GM13977 (cell line): ENCODE measurements around the gene CCDC184.
"Not testable (repeated sequence)": the region's sequence is repeated elsewhere in the genome, so short reads cannot be mapped to it uniquely, and the experiment has no call there.

Experiments used
- DNase-seq: peaks from one replicate; pipeline ENCODE4 v3.0.0; 2012; ENCODE audit warnings: low spot score
- CTCF ChIP-seq: IDR thresholded peaks from 2 replicates; pipeline ENCODE4 v1.5.1; 2012; ENCODE audit warnings: mild to moderate bottlenecking, control low read depth; ENCODE audit not compliant: insufficient read depth; ENCODE audit errors: extremely low read depth, missing control alignments
- in situ Hi-C: fragments of 300-500 bp; cut with MboI; formaldehyde crosslinking; loops from one replicate; pipeline ENCODE4 v1.12.0; 2022; ENCODE audit warnings: low sequenced_read_pairs, low pct_unique_long_range_greater_than_20kb, mixed read lengths, inconsistent platforms; ENCODE audit not compliant: unreplicated experiment

CCDC184 gene

DNA sequence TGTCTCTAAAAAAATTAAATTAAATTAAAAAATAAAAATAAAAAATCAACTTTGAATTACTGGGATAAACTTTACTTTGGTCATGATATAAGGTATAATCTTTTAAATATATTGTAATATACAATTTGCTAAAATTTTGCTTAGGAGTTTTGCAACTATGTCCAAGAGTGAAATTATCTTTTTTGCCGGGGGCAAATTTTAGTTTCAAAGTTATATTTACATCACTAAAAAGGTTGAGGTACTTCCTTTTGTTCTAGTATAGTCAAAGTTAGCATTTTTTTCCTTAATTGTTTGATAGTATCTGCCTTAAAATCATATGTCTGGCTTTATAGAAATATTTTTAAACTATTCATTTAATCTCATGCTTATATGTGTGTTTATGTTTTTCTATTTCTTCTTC, 37.3 kb downstream of the CCDC184 start:
- in situ Hi-C loops = no loop called here
- no peak for TF ChIP-seq CTCF
- DNase-seq = no peak

GRCh38 chr12:48221645-48222044, 38.2 kb downstream of the CCDC184 start:
- in situ Hi-C loops = no loop called here
- no peak for DNase-seq
- TF ChIP-seq CTCF = no peak

DNA sequence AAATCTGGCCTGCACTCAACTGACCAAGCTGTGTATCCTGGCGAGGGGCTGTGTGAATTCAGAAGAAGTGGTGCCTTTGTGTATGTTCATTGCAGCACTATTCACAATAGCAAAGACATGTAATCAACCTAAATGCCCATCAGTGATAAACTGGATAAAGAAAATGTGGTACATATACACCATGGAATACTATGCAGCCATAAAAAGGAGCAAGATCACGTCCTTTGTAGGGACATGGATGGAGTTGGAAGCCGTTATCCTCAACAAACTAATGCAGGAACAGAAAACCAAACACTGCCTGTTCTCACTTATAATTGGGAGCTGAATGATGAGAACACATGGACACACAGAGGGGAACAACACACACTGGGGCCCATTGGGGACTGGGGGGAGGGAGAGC, 41.1 kb downstream of the CCDC184 start:
- in situ Hi-C loops, DNase-seq: not testable (repeated sequence)

DNA sequence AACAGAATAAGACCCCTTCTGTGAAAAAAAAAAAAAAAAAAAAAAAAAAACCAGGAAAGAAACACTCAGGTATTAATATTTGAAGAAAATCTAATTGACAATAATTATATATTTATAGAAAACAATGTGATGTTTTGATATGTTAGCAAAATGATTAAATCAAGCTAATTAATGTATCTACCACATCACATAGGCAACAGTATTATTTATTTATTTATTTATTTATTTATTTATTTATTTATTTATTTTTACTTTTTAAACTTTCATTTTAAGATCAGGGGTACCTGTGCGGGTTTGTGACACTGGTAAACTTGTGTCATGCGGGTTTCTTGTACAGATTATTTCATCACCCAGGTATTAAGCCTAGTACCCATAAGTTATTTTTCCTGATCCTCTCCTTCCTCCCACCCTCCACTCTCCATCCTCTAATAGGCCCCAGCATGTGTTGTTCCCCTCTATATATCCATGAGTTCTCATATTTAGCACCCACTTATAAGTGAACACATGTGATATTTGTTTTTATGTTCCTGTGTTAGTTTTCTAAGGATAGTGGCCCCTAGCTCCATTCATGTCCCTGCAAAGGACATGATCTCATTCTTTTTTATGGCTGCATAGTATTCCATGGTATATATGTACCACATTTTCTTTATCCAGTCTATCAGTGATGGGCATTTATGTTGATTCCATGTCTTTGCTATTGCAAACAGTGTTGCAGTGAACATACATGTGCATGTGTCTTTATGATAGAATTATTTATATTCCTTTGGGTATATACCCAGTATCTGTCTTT, 47.9 kb downstream of the CCDC184 start:
- in situ Hi-C loops, DNase-seq: not testable (repeated sequence)
